Stimulated activated CD8-positive, alpha-beta memory T cell treated with anti-CD3 and anti-CD28 coated beads, Interleukin-2, amount 100 ng/mL, for 1 hour (primary cell): ENCODE data around the gene PPP1R12C.

Source experiments
- DNase-seq, 2 donors: peaks; one replicate each; pipeline ENCODE4 v3.0.0-alpha.2; 2020; ENCODE audit warnings: low read depth in 2 of 2

The PPP1R12C gene

GRCh38 chr19:55046975-55047622 lies 70.3 kb downstream of the PPP1R12C start:
- DNase-seq: no peak

DNA sequence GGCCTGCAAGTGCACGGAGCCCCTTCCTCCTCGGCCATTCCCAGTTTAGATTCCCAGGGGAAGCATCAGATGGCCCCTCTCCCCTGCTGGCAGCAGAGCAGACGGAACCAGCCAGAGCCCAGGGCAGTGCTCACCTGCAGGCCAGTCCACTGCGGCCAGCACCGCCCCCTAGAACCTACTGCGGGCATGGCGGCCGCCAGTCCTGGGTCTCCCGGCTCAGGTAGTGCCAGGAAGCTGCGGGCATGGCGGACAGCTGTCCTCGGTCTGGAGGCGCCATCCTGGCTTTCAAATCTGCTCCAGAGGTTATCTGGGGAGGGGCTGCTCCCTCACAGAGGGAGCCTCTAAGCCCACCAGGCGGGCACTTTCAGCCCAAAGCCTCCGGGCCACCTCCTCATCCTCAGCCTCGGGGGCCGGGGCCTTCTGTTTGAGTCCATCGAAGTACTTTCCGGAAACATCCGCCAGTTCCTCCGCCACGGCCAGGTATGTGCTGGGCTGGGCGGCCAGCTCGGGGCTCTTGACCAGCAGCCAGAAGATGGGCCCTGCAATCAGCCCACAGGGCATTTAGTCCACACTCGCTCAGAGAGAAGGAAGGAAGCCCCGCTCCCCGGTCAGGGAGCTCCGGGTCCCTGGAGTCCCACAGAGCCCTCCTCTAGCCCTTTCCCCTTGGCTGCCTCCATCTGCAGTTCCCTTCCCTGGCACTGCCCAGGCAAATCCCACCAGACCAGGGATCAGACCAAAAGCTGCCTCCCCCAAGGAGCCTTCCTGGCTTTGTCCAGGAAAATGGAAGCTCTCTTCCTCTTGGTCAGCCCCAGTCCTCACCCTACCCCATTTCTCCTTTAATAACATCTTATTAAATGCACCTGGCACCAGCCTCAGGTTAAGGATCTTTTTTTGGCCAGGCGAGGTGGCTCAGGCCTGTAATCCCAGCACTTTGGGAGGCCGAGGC lies 72.4 kb downstream of the PPP1R12C start:
- DNase-seq: no peak

GRCh38 chr19:55044286-55044685 lies 73.2 kb downstream of the PPP1R12C start:
- no peak for DNase-seq

- DNase-seq: no peak
Measured at GRCh38 chr19:55042688-55043087, 74.7 kb downstream of the PPP1R12C start.

DNA sequence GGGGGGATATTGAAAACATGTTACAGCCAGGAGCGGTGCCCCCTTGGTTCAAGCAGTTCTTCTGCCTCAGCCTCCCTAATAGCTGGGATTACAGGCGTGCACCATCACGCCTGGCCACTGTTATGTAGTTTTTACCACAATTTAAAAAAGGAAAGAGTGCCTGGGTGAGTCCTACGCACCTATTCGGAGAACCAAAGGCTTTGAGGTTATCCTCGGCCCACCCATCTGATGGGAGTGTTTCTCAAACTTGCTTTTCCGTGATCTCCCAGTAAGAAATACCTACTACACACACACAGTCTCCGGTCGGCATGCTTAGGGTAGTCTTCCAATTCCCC lies 75.1 kb downstream of the PPP1R12C start:
- no peak for DNase-seq

DNA sequence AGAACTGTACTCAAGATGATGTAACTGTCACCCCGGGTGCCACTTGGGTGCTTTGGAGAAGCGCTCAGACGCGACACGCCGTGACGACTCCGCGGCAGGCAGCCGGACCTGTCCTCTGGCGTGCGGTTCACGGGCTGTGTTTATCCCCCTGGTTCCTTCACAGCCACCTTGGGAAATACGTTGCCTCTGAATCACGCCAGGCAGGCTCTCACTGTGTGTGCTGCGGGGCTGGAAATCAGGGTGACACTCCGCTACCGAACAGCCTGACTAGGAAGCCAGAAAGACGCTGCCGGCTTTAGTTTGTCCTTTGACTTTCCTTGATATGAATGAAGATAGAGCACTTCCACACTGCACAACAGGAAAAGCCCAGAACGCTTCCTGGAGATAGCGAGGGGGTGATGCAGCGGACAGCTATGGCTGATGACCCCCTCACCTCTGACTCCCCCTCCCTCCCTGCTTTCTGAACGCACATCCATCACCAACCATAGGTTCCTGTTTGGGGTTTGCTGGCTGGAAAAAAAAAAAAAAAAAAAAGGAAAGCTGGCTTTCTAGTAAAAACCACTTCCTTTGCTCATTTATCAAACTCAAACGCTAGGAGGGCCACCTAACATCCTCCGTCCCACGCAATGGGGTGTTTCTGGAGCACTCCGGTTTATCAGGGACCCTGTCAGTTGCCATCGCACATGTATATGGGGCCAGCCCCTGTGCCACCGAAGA lies 75.7 kb downstream of the PPP1R12C start:
- DNase-seq: no peak

- DNase-seq: no peak
Measured at GRCh38 chr19:55041244-55041626, 76.2 kb downstream of the PPP1R12C start.
